IPS-18a (cell line): ENCODE results near the gene EVI5L.

ENCODE experiments used
- H3K27ac ChIP-seq: one replicate; pipeline ENCODE4 v1.5.1; 2013; ENCODE audit warnings: low read length
- H3K27me3 ChIP-seq: one replicate; pipeline ENCODE4 v1.6.1; 2013; ENCODE audit warnings: mild to moderate bottlenecking, low read length; ENCODE audit not compliant: control insufficient read depth, insufficient read depth
- H3K36me3 ChIP-seq: one replicate; pipeline ENCODE4 v1.6.1; 2013; ENCODE audit warnings: low read depth, low read length; ENCODE audit not compliant: control insufficient read depth
- H3K4me1 ChIP-seq: one replicate; pipeline ENCODE4 v1.6.1; 2013; ENCODE audit warnings: low read depth, low read length; ENCODE audit not compliant: control insufficient read depth
- H3K4me3 ChIP-seq: one replicate; pipeline ENCODE4 v1.5.1; 2013; ENCODE audit warnings: low read length
- H3K9ac ChIP-seq: one replicate; pipeline ENCODE4 v1.6.1; 2013; ENCODE audit warnings: mild to moderate bottlenecking, low read length, moderate library complexity
- H3K9me3 ChIP-seq: one replicate; pipeline ENCODE4 v1.6.1; 2013; ENCODE audit warnings: low read depth, low read length; ENCODE audit not compliant: control insufficient read depth

The EVI5L gene

DNA sequence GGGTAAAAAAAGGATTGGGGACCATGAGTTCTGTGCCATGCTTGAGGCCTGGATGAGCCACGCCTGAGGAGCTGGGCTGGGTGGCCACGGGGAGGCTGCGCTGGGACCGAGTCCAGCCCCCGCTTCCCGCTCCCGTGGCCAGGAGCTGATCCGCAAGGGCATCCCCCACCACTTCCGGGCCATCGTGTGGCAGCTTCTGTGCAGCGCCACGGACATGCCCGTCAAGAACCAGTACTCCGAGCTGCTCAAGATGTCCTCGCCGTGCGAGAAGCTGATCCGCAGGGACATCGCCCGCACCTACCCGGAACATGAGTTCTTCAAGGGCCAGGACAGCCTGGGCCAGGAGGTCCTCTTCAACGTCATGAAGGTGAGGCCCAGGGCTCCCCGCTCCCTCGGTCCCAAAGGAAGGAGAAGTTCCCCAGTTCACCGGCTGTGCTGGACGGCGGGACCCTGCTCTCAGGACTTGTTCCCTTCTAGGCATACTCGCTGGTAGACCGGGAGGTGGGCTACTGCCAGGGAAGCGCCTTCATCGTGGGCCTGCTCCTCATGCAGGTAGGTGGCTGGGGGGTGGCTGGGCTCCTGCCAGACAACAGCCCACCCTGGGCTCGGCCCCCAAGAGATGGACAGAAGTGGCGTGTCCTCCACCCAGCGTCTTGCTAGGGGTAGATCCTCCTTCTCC is 18.9 kb downstream of the EVI5L start:
- Histone ChIP-seq H3K36me3 (no peaks in the 10 kb centered on the region), H3K9me3 (no peaks in the 10 kb centered on the region), H3K27me3 (peaks cover under 1% of the 10 kb centered on the region), H3K27ac (no peak overlapping the region), H3K4me3 (no peak overlapping the region), H3K4me1 (no peaks in the 10 kb centered on the region), H3K9ac (no peak overlapping the region)

- Histone ChIP-seq H3K36me3 (no peaks in the 10 kb centered on the region), H3K27ac (no peak overlapping the region)
These were observed 19.6 kb downstream of the EVI5L start for GRCh38 chr19:7849631-7849999.

DNA sequence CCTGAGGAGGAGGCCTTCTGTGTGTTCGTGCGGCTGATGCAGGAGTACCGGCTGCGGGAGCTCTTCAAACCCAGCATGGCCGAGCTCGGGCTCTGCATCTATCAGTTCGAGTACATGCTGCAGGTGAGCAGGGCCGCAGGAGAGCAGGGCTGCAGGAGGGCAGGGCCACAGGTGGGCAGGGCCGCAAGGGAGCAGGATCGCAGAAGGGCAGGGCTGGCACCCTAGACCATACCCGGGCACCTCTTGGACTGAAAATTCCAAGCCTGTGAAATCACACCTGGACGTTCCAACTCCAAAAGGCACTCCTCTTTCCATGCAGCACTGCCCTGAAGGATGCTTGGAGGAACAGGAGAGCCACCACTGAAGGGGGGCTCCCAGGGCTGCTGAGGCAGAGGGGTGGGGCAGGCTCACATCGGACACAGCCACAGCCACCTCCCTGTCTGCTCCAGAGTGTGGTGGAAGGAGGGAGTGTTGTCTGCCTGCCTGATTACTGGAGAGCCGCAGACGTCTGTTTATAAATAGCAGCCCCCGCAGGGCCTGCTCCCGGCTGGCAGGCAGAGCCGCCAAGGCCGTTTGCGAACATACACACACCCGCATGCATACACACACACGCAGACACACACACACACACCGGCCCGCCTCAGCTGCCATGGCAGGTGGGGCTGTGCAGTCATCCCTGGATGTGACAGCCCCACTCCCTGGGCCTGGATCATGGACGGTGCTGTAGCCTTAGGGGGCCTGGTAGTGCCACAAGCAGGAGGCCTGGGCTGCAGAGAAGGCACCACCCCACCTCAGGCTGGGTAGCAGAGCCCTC is 20.2 kb downstream of the EVI5L start:
- Histone ChIP-seq H3K4me3 (no peak overlapping the region), H3K27me3 (peaks cover 10% of the 10 kb centered on the region), H3K9me3 (no peaks in the 10 kb centered on the region), H3K36me3 (no peaks in the 10 kb centered on the region), H3K9ac (no peak overlapping the region), H3K4me1 (no peaks in the 10 kb centered on the region), H3K27ac (no peak overlapping the region)

More at GRCh38 chr19:7849631-7849999, 19.6 kb downstream of the EVI5L start:
- H3K4me3 ChIP-seq, result no peak overlapping the region
- peaks cover 7% of the 10 kb centered on the region for H3K27me3 ChIP-seq
- no peaks in the 10 kb centered on the region for H3K4me1 ChIP-seq
- H3K9ac ChIP-seq, result no peak overlapping the region
- no peaks in the 10 kb centered on the region for H3K9me3 ChIP-seq

GRCh38 chr19:7850945-7851622 is 21.1 kb downstream of the EVI5L start:
- Histone ChIP-seq H3K27me3 (peaks cover 10% of the 10 kb centered on the region), H3K4me1 (no peaks in the 10 kb centered on the region), H3K4me3 (no peak overlapping the region), H3K9me3 (no peaks in the 10 kb centered on the region), H3K9ac (no peak overlapping the region), H3K27ac (no peak overlapping the region), H3K36me3 (no peaks in the 10 kb centered on the region)

- Histone ChIP-seq H3K36me3 (no peaks in the 10 kb centered on the region), H3K27ac (no peak overlapping the region), H3K9ac (no peak overlapping the region), H3K27me3 (peaks cover 10% of the 10 kb centered on the region), H3K4me3 (no peak overlapping the region), H3K9me3 (no peaks in the 10 kb centered on the region), H3K4me1 (no peaks in the 10 kb centered on the region)
These were observed 21.8 kb downstream of the EVI5L start for GRCh38 chr19:7851623-7852500.

GRCh38 chr19:7852851-7853769 is 23.1 kb downstream of the EVI5L start:
- no peak overlapping the region for H3K9ac ChIP-seq
- H3K36me3 ChIP-seq, result no peaks in the 10 kb centered on the region
- no peaks in the 10 kb centered on the region for H3K9me3 ChIP-seq
- no peak overlapping the region for H3K4me3 ChIP-seq
- H3K27ac ChIP-seq, result no peak overlapping the region
- H3K4me1 ChIP-seq, result peaks cover 3% of the 10 kb centered on the region
- H3K27me3 ChIP-seq, result peaks cover 10% of the 10 kb centered on the region

DNA sequence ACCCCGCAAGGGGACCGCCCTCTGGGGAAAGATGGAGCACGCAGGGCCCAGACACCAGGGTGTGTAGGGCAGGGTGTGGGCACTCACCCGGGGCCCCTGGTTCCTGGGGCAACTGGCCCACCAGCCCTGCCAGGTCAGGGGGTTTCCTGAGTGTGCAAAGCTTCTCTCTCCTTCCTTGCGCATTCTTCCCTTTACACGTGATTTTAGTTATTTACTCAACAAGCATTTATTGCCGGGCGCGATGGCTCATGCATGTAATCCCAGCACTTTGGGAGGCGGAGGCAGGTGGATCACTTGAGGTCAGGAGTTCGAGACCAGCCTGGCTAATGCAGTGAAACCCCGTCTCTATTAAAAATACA is 23.7 kb downstream of the EVI5L start:
- H3K9me3 ChIP-seq, result no peaks in the 10 kb centered on the region
- no peak overlapping the region for H3K4me3 ChIP-seq
- H3K27ac ChIP-seq, result no peak overlapping the region
- H3K36me3 ChIP-seq, result no peaks in the 10 kb centered on the region
- peaks cover 10% of the 10 kb centered on the region for H3K27me3 ChIP-seq
- peaks cover 8% of the 10 kb centered on the region for H3K4me1 ChIP-seq
- H3K9ac ChIP-seq, result no peak overlapping the region

GRCh38 chr19:7855426-7856108 is 25.5 kb downstream of the EVI5L start:
- peaks cover 11% of the 10 kb centered on the region for H3K27me3 ChIP-seq
- no peak overlapping the region for H3K9ac ChIP-seq

GRCh38 chr19:7856109-7856591 is 26.1 kb downstream of the EVI5L start:
- H3K4me1 ChIP-seq, result peaks cover 8% of the 10 kb centered on the region
- no peak overlapping the region for H3K4me3 ChIP-seq
- H3K9me3 ChIP-seq, result no peaks in the 10 kb centered on the region
- no peak overlapping the region for H3K27ac ChIP-seq
- peaks cover 17% of the 10 kb centered on the region for H3K27me3 ChIP-seq
- no peaks in the 10 kb centered on the region for H3K36me3 ChIP-seq
- no peak overlapping the region for H3K9ac ChIP-seq

More at GRCh38 chr19:7855426-7856108, 25.5 kb downstream of the EVI5L start:
- Histone ChIP-seq H3K36me3 (no peaks in the 10 kb centered on the region), H3K27ac (no peak overlapping the region), H3K4me3 (no peak overlapping the region), H3K9me3 (no peaks in the 10 kb centered on the region), H3K4me1 (peaks cover 8% of the 10 kb centered on the region)
